ENCODE measurements around the gene AKT1S1.

The AKT1S1 gene

GRCh38 chr19:49846408-49846807 lies 30.7 kb downstream of the AKT1S1 start:
- DNase-seq (ENCODE audit: low read depth) = no peak
- H3K4me3 ChIP-seq (ENCODE audit: low read depth, low read length) = no peak overlapping the region
- TF ChIP-seq CTCF (IDR thresholded peaks at IDR 0.05; ENCODE audit: insufficient read depth, low read depth, low read length, missing control alignments) = no peak

GRCh38 chr19:49845414-49845813 lies 31.7 kb downstream of the AKT1S1 start:
- DNase-seq (ENCODE audit: low read depth) = no peak
- H3K4me3 ChIP-seq (ENCODE audit: low read depth, low read length) = no peak overlapping the region
- TF ChIP-seq CTCF (IDR thresholded peaks at IDR 0.05; ENCODE audit: insufficient read depth, low read depth, low read length, missing control alignments) = no peak

- DNase-seq (ENCODE audit: low read depth) = no peak
- no peak for TF ChIP-seq CTCF (IDR thresholded peaks at IDR 0.05; ENCODE audit: insufficient read depth, low read depth, low read length, missing control alignments)
- no peak overlapping the region for H3K4me3 ChIP-seq (ENCODE audit: low read depth, low read length)
Measured at GRCh38 chr19:49844138-49845095, 32.7 kb downstream of the AKT1S1 start.

GRCh38 chr19:49843265-49843664 lies 33.9 kb downstream of the AKT1S1 start:
- no peak overlapping the region for H3K4me3 ChIP-seq (ENCODE audit: low read depth, low read length)
- peak; percentile 68 for DNase-seq (ENCODE audit: low read depth)
- no peak for TF ChIP-seq CTCF (IDR thresholded peaks at IDR 0.05; ENCODE audit: insufficient read depth, low read depth, low read length, missing control alignments)

- no peak overlapping the region for H3K4me3 ChIP-seq (ENCODE audit: low read depth, low read length)
- DNase-seq (ENCODE audit: low read depth) = no peak
- TF ChIP-seq CTCF (IDR thresholded peaks at IDR 0.05; ENCODE audit: insufficient read depth, low read depth, low read length, missing control alignments) = no peak
Measured at GRCh38 chr19:49840736-49841249, 36.4 kb downstream of the AKT1S1 start.

GRCh38 chr19:49840321-49840720 lies 36.8 kb downstream of the AKT1S1 start:
- DNase-seq (ENCODE audit: low read depth) = no peak
- H3K4me3 ChIP-seq (ENCODE audit: low read depth, low read length) = no peak overlapping the region
- TF ChIP-seq CTCF (IDR thresholded peaks at IDR 0.05; ENCODE audit: insufficient read depth, low read depth, low read length, missing control alignments) = no peak

Measured in GM12865 (cell line).